D721Med (cell line): Measurements from ENCODE around the gene ABCA13.

Source experiments
- DNase-seq: peaks from one replicate; pipeline ENCODE4 v3.0.0; 2011; ENCODE audit warnings: low spot score; ENCODE audit not compliant: insufficient read length
- FAIRE-seq: peaks from 2 replicates; lab custom pipeline; 2011; peaks lifted over from hg19 to GRCh38; lab: Jason Lieb, UNC
- CTCF ChIP-seq: IDR thresholded peaks from 2 replicates; pipeline ENCODE4 v1.5.1; 2012; ENCODE audit warnings: mild to moderate bottlenecking, control low read depth; ENCODE audit not compliant: insufficient read depth; ENCODE audit errors: missing control alignments

ABCA13 gene

GRCh38 chr7:48158404-48158803, 12.9 kb upstream of the ABCA13 start:
- TF ChIP-seq CTCF: no peak
- no peak for FAIRE-seq
- no peak for DNase-seq

GRCh38 chr7:48161407-48162125, 9.7 kb upstream of the ABCA13 start:
- TF ChIP-seq CTCF: no peak
- no peak for FAIRE-seq
- no peak for DNase-seq

- DNase-seq: no peak
- no peak for TF ChIP-seq CTCF
- no peak for FAIRE-seq
Measured at GRCh38 chr7:48165157-48165556, 6.1 kb upstream of the ABCA13 start.

GRCh38 chr7:48168159-48168558, 3.1 kb upstream of the ABCA13 start:
- FAIRE-seq: no peak
- no peak for DNase-seq
- no peak for TF ChIP-seq CTCF

- FAIRE-seq (no peak), DNase-seq (no peak)
- TF ChIP-seq CTCF: no peak
Measured at GRCh38 chr7:48170506-48170905, 752 bp upstream of the ABCA13 start.

- no peak for FAIRE-seq
- no peak for TF ChIP-seq CTCF
- DNase-seq: no peak
Measured at GRCh38 chr7:48173313-48173712, 2.1 kb downstream of the ABCA13 start.

GRCh38 chr7:48173756-48174382, 2.6 kb downstream of the ABCA13 start:
- FAIRE-seq: no peak
- no peak for TF ChIP-seq CTCF
- DNase-seq: no peak
